ENCODE results near the gene OMP. TPM values are rescaled to one million over a fixed set of nuclear protein-coding genes. Genes with fewer than 3 reads are reported as not detected.

The OMP gene
- total RNA-seq, 1 donor from 2014 or later = not detected

GRCh38 chr11:77066229-77067042, 36.2 kb upstream of the OMP start, which contains the start of gene CAPN5:
CAPN5 (plus strand) TSS chr11:77066971; CDS start chr11:77084887, 17,916 bp downstream.
- Histone ChIP-seq H3K4me3 (peak within 1 kb of the TSS; percentile 76), H3K9me3 (replicated peaks) (peaks cover 7% of the 10 kb centered on the region), H3K4me1 (peaks cover 25% of the 10 kb centered on the region), H3K27ac (replicated peaks) (peak within 1 kb of the TSS; percentile 89), H3K27me3 (ENCODE audit: low read depth) (no peaks in the 10 kb centered on the region), H3K36me3 (no peaks in the 10 kb centered on the region)
- intact Hi-C loops (cut with micrococcal nuclease) = no loop called here
- peak; percentile 92 for DNase-seq
- TF ChIP-seq CTCF (IDR thresholded peaks at IDR 0.05; ENCODE audit: borderline replicate concordance) = peak; percentile 43

GRCh38 chr11:77067861-77068443, 34.7 kb upstream of the OMP start:
- Histone ChIP-seq H3K27ac (replicated peaks) (peak overlapping the region; percentile 89), H3K4me1 (peaks cover 37% of the 10 kb centered on the region), H3K36me3 (no peaks in the 10 kb centered on the region), H3K4me3 (peak overlapping the region; percentile 76), H3K9me3 (replicated peaks) (no peaks in the 10 kb centered on the region), H3K27me3 (ENCODE audit: low read depth) (no peaks in the 10 kb centered on the region)
- intact Hi-C loops (cut with micrococcal nuclease) = no loop called here
- no peak for DNase-seq
- TF ChIP-seq CTCF (IDR thresholded peaks at IDR 0.05; ENCODE audit: borderline replicate concordance) = no peak

- Histone ChIP-seq H3K36me3 (no peaks in the 10 kb centered on the region), H3K4me1 (peaks cover 45% of the 10 kb centered on the region), H3K9me3 (replicated peaks) (no peaks in the 10 kb centered on the region), H3K27ac (replicated peaks) (peak overlapping the region; percentile 8), H3K4me3 (peak overlapping the region; percentile 76), H3K27me3 (ENCODE audit: low read depth) (no peaks in the 10 kb centered on the region)
- intact Hi-C loops (cut with micrococcal nuclease) = no loop called here
- DNase-seq = no peak
- no peak for TF ChIP-seq CTCF (IDR thresholded peaks at IDR 0.05; ENCODE audit: borderline replicate concordance)
Measured at GRCh38 chr11:77068457-77069335, 33.9 kb upstream of the OMP start.

GRCh38 chr11:77069336-77069968, 33.2 kb upstream of the OMP start:
- no peak for DNase-seq
- no peak overlapping the region for H3K27ac ChIP-seq (replicated peaks)
- no peak for TF ChIP-seq CTCF (IDR thresholded peaks at IDR 0.05; ENCODE audit: borderline replicate concordance)
- no peaks in the 10 kb centered on the region for H3K27me3 ChIP-seq (ENCODE audit: low read depth)
- H3K9me3 ChIP-seq (replicated peaks) = no peaks in the 10 kb centered on the region
- intact Hi-C loops (cut with micrococcal nuclease) = no loop called here
- H3K36me3 ChIP-seq = no peaks in the 10 kb centered on the region
- no peak overlapping the region for H3K4me3 ChIP-seq
- peaks cover 52% of the 10 kb centered on the region for H3K4me1 ChIP-seq
